ENCODE data around the gene CATSPERB. TPM values are rescaled to one million over a fixed set of nuclear protein-coding genes. Genes with fewer than 3 reads are reported as not detected.
"Not testable (repeated sequence)": the region's sequence is repeated elsewhere in the genome, so short reads cannot be mapped to it uniquely, and the experiment has no call there.

Gene CATSPERB
- total and polyA plus RNA-seq, 2 experiments from 2014 or later: not detected

- no peak for TF ChIP-seq CTCF (IDR thresholded peaks at IDR 0.05; ENCODE audit: low read depth, low read length)
- DNase-seq (ENCODE audit: low read depth in 1 of 2, low spot score in 1 of 2): no peak
- H3K27ac ChIP-seq: no peak overlapping the region
- H3K4me1 ChIP-seq (ENCODE audit: low read depth): no peaks in the 10 kb centered on the region
- H3K27me3 ChIP-seq: no peaks in the 10 kb centered on the region
- no peak overlapping the region for H3K4me3 ChIP-seq
- no peaks in the 10 kb centered on the region for H3K9me3 ChIP-seq (ENCODE audit: low read depth)
- H3K36me3 ChIP-seq: no peaks in the 10 kb centered on the region
These were observed 124.4 kb downstream of the CATSPERB start for GRCh38 chr14:91607322-91608047.

DNA sequence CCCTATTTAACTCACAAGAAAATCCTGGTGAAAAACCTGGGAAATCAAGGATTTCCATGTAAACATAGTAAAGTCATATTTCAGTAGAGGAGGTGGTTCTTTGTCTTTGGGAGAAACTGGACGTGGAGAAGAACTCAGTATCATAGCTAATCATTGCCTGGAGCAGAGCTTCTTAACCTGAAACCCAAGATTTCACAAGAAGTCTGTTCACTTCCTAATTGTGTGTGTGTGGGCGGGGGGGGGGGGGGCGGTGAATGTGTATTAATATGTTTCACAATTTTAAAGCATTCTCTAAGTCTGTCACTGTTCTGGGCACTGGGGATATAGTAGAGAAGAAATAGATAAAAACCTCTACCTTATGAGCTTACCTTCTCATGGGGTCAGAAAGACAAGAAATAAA lies 125.0 kb downstream of the CATSPERB start:
- DNase-seq (ENCODE audit: low read depth in 1 of 2, low spot score in 1 of 2): peak in 1 of 2 donors; percentile 34
- no peaks in the 10 kb centered on the region for H3K9me3 ChIP-seq (ENCODE audit: low read depth)
- no peaks in the 10 kb centered on the region for H3K4me1 ChIP-seq (ENCODE audit: low read depth)
- no peak overlapping the region for H3K27ac ChIP-seq
- TF ChIP-seq CTCF (IDR thresholded peaks at IDR 0.05; ENCODE audit: low read depth, low read length): no peak
- H3K27me3 ChIP-seq: no peaks in the 10 kb centered on the region
- H3K36me3 ChIP-seq: no peaks in the 10 kb centered on the region
- no peak overlapping the region for H3K4me3 ChIP-seq

GRCh38 chr14:91604611-91605010 lies 127.3 kb downstream of the CATSPERB start:
- not testable (repeated sequence) for DNase-seq (ENCODE audit: low read depth in 1 of 2, low spot score in 1 of 2); H3K4me1 ChIP-seq (ENCODE audit: low read depth); H3K27me3 ChIP-seq; H3K36me3 ChIP-seq; H3K4me3 ChIP-seq; H3K9me3 ChIP-seq (ENCODE audit: low read depth); H3K27ac ChIP-seq

DNA sequence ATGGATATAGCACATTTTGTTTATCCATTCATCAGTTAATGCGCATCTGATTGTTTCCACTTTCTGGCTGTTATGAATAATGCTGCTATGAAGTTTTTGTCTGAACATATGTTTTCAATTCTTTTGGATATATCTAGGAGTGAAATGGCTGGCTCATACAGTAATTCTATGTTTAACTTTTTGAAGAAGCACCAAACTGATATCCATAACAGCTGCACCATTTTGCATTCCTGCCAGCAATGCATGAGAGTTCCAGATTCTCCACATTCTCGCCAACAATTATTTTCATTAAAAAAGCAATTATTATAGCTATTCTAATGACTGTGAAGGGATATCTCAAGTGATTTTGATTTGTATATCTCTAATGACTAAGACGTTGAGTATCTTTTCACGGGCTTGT lies 131.9 kb downstream of the CATSPERB start:
- H3K9me3 ChIP-seq (ENCODE audit: low read depth): no peaks in the 10 kb centered on the region
- TF ChIP-seq CTCF (IDR thresholded peaks at IDR 0.05; ENCODE audit: low read depth, low read length): no peak
- no peak overlapping the region for H3K27ac ChIP-seq
- no peaks in the 10 kb centered on the region for H3K27me3 ChIP-seq
- no peak for DNase-seq (ENCODE audit: low read depth in 1 of 2, low spot score in 1 of 2)
- H3K36me3 ChIP-seq: no peaks in the 10 kb centered on the region
- H3K4me1 ChIP-seq (ENCODE audit: low read depth): no peaks in the 10 kb centered on the region
- H3K4me3 ChIP-seq: no peak overlapping the region

- Histone ChIP-seq H3K4me3 (no peak overlapping the region), H3K4me1 (ENCODE audit: low read depth) (no peaks in the 10 kb centered on the region), H3K27ac (no peak overlapping the region), H3K27me3 (no peaks in the 10 kb centered on the region), H3K9me3 (ENCODE audit: low read depth) (no peaks in the 10 kb centered on the region), H3K36me3 (no peaks in the 10 kb centered on the region)
- no peak for TF ChIP-seq CTCF (IDR thresholded peaks at IDR 0.05; ENCODE audit: low read depth, low read length)
- DNase-seq (ENCODE audit: low read depth in 1 of 2, low spot score in 1 of 2): no peak
These were observed 136.2 kb downstream of the CATSPERB start for GRCh38 chr14:91595736-91596135.

- H3K9me3 ChIP-seq (ENCODE audit: low read depth): not testable (repeated sequence)
These were observed 137.9 kb downstream of the CATSPERB start for GRCh38 chr14:91593957-91594356.

More at GRCh38 chr14:91593957-91594356, 137.9 kb downstream of the CATSPERB start:
- not testable (repeated sequence) for H3K4me1 ChIP-seq (ENCODE audit: low read depth); H3K27me3 ChIP-seq; H3K4me3 ChIP-seq; H3K27ac ChIP-seq; H3K36me3 ChIP-seq; DNase-seq (ENCODE audit: low read depth in 1 of 2, low spot score in 1 of 2)

Measured in cardiac muscle cell (in vitro differentiated cells and primary cell).